Gastroesophageal sphincter (tissue), 3 donors: ENCODE results near the gene GRIP2.

Experiments
- CTCF ChIP-seq, 4 experiments: fragments of 200-600 bp in 2 of 4; fragments of 450-650 bp in 2 of 4; sonication (generic) in 1 of 4; IDR thresholded peaks; one replicate each; pipeline ENCODE4 v1.5.1; 2017 to 2019; ENCODE audit warnings: antibody characterized with exemption in 4 of 4, mild to moderate bottlenecking in 2 of 4, moderate library complexity in 2 of 4
- EP300 ChIP-seq: sonication (generic); formaldehyde crosslinking; IDR thresholded peaks from one replicate; pipeline ENCODE4 v1.6.1; 2017; ENCODE audit warnings: antibody characterized with exemption, mild to moderate bottlenecking
- POLR2A ChIP-seq, 2 donors: fragments of 450-650 bp; IDR thresholded peaks; one replicate each; pipeline ENCODE4 v1.6.1; 2017; ENCODE audit warnings: antibody characterized with exemption in 2 of 2, mild to moderate bottlenecking in 2 of 2, moderate library complexity in 1 of 2

- TF ChIP-seq EP300: no peak
- TF ChIP-seq CTCF (IDR thresholded peaks at IDR 0.05): no peak
- TF ChIP-seq POLR2A (IDR thresholded peaks at IDR 0.05): no peak
Observed at GRCh38 chr3:14537590-14538450, 2.3 kb downstream of the GRIP2 start.
